PC-9 (cell line): ENCODE measurements around the gene RTF2. TPM values are rescaled to one million over a fixed set of nuclear protein-coding genes. Genes with fewer than 3 reads are reported as not detected.

Source experiments
- BruUV-seq: library from RNA; stranded (reverse); fragments of 400-500 nt; replicated peaks from 2 replicates; lab custom pipeline; 2021; lab: Mats Ljungman, UMichigan
- CTCF ChIA-PET: fragments of 300-600 bp; sonication (Branson Sonifier 250); formaldehyde crosslinking; loops from one replicate; lab custom pipeline; 2022; ENCODE audit warnings: antibody characterized with exemption; lab: Charles Lee
- POLR2A ChIA-PET: fragments of 300-600 bp; sonication (Branson Sonifier 250); formaldehyde crosslinking; loops from one replicate; lab custom pipeline; 2022; ENCODE audit warnings: antibody characterized with exemption; ENCODE audit not compliant: unreplicated experiment; lab: Charles Lee
- DNase-seq, 2 experiments: peaks; one replicate each; pipeline versions ENCODE4 v3.0.0 to v3.0.0-alpha.2; 2015 to 2022; ENCODE audit warnings: mixed read lengths in 1 of 2
- H2AFZ ChIP-seq: fragments of 200-600 bp; sonication (generic); 2 replicates; pipeline ENCODE4 v1.8.1; 2017; ENCODE audit warnings: antibody characterized with exemption
- H3F3A ChIP-seq: fragments of 200-600 bp; sonication (generic); 2 replicates; pipeline ENCODE4 v1.8.1; 2017; ENCODE audit warnings: antibody characterized with exemption, mild to moderate bottlenecking, low read depth; ENCODE audit not compliant: insufficient read depth
- H3K27ac ChIP-seq: fragments of 200-600 bp; sonication (generic); 2 replicates; pipeline ENCODE4 v1.6.1; 2016; ENCODE audit warnings: mixed run types
- H3K27me3 ChIP-seq: fragments of 200-600 bp; sonication (generic); 2 replicates; pipeline ENCODE4 v1.6.1; 2016; ENCODE audit warnings: low read depth, mixed run types; ENCODE audit not compliant: insufficient read depth
- H3K36me3 ChIP-seq: fragments of 200-600 bp; sonication (generic); 2 replicates; pipeline ENCODE4 v1.6.1; 2016; ENCODE audit warnings: low read depth, mixed run types
- H3K4me1 ChIP-seq: fragments of 200-600 bp; sonication (generic); replicated peaks from 2 replicates; pipeline ENCODE4 v1.6.1; 2016; ENCODE audit warnings: mixed run types; ENCODE audit not compliant: insufficient read depth
- H3K4me2 ChIP-seq: fragments of 200-600 bp; sonication (generic); 2 replicates; pipeline ENCODE4 v1.6.1; 2017; ENCODE audit warnings: mixed run types
- H3K4me3 ChIP-seq: fragments of 200-600 bp; sonication (generic); 2 replicates; pipeline ENCODE4 v1.6.1; 2016; ENCODE audit warnings: mixed run types
- H3K79me2 ChIP-seq: fragments of 200-600 bp; sonication (generic); 2 replicates; pipeline ENCODE4 v1.6.1; 2017; ENCODE audit warnings: low read depth, mixed run types
- H3K9me2 ChIP-seq: fragments of 200-600 bp; sonication (generic); 2 replicates; pipeline ENCODE4 v1.8.1; 2017; ENCODE audit warnings: mild to moderate bottlenecking; ENCODE audit not compliant: insufficient read depth
- H3K9me3 ChIP-seq: fragments of 200-600 bp; sonication (generic); 2 replicates; pipeline ENCODE4 v1.8.1; 2016; ENCODE audit warnings: low read depth; ENCODE audit not compliant: insufficient read depth
- H4K20me1 ChIP-seq: fragments of 200-600 bp; sonication (generic); 2 replicates; pipeline ENCODE4 v1.8.1; 2017; ENCODE audit not compliant: insufficient read depth
- CTCF ChIP-seq: fragments of 200-600 bp; sonication (generic); conservative IDR thresholded peaks from 2 replicates; pipeline ENCODE4 v1.6.1; 2017; ENCODE audit warnings: mixed run types, antibody characterized with exemption, mild to moderate bottlenecking, moderate library complexity
- EZH2 ChIP-seq: fragments of 200-600 bp; sonication (generic); IDR thresholded peaks from 2 replicates; pipeline ENCODE4 v1.8.0; 2017; ENCODE audit warnings: antibody characterized with exemption, low read depth
- intact Hi-C: fragments of 100-400 bp; cut with micrococcal nuclease; formaldehyde crosslinking; loops from one replicate; pipeline ENCODE4 v1.10.0; 2022; ENCODE audit not compliant: unreplicated experiment
- total RNA-seq: library from RNA; stranded (reverse); gene quantifications from 2 replicates; pipeline ENCODE4 v1.2.3, GENCODE V29; 2021

RTF2 gene
- total RNA-seq, 1 experiment from 2014 or later, result 108 TPM

- H3K79me2 ChIP-seq, result no peaks in the 10 kb centered on the region
- intact Hi-C loops, result no loop called here
Observed at GRCh38 chr20:56426926-56427325, 41.5 kb upstream of the RTF2 start.

GRCh38 chr20:56427797-56428196, 40.6 kb upstream of the RTF2 start:
- H3K4me3 ChIP-seq, result no peak overlapping the region
- ChIA-PET POLR2A (no interaction called here), CTCF (no interaction called here)
- H3K36me3 ChIP-seq, result no peaks in the 10 kb centered on the region
- intact Hi-C loops, result no loop called here
- H3K79me2 ChIP-seq, result no peaks in the 10 kb centered on the region
- no peak overlapping the region for H2AFZ ChIP-seq
- H4K20me1 ChIP-seq, result no peaks in the 10 kb centered on the region
- no peaks in the 10 kb centered on the region for H3K9me3 ChIP-seq
- H3K27ac ChIP-seq, result no peak overlapping the region
- no peaks in the 10 kb centered on the region for H3K9me2 ChIP-seq
- no peak for DNase-seq
- H3K4me2 ChIP-seq, result no peak overlapping the region
- H3K4me1 ChIP-seq, result peaks cover 15% of the 10 kb centered on the region
- TF ChIP-seq CTCF (no peak), EZH2 (no peak)
- H3F3A ChIP-seq, result peaks cover 2% of the 10 kb centered on the region; the same call in 1 of the 2 replicates
- no TSS peak for BruUV-seq
- H3K27me3 ChIP-seq, result no peaks in the 10 kb centered on the region

More at GRCh38 chr20:56426926-56427325, 41.5 kb upstream of the RTF2 start:
- Histone ChIP-seq H3K27ac (no peak overlapping the region), H3K27me3 (no peaks in the 10 kb centered on the region), H3K4me2 (no peak overlapping the region), H2AFZ (no peak overlapping the region), H3K9me2 (no peaks in the 10 kb centered on the region), H3K4me1 (peaks cover 24% of the 10 kb centered on the region), H3K4me3 (no peak overlapping the region), H3K36me3 (no peaks in the 10 kb centered on the region), H3K9me3 (no peaks in the 10 kb centered on the region), H4K20me1 (no peaks in the 10 kb centered on the region), H3F3A (peaks cover 11% of the 10 kb centered on the region; the same call in 1 of the 2 replicates)
- ChIA-PET CTCF (no interaction called here), POLR2A (no interaction called here)
- no TSS peak for BruUV-seq
- TF ChIP-seq CTCF (no peak), EZH2 (no peak)
- no peak for DNase-seq

GRCh38 chr20:56428410-56428809, 40.0 kb upstream of the RTF2 start:
- BruUV-seq, result no TSS peak
- ChIA-PET CTCF (no interaction called here), POLR2A (no interaction called here)

More at GRCh38 chr20:56428410-56428809, 40.0 kb upstream of the RTF2 start:
- no peak for TF ChIP-seq CTCF
- Histone ChIP-seq H3K9me3 (no peaks in the 10 kb centered on the region), H3K4me3 (no peak overlapping the region), H3F3A (no peaks in the 10 kb centered on the region), H3K27ac (no peak overlapping the region), H3K4me2 (no peak overlapping the region), H3K4me1 (peaks cover 9% of the 10 kb centered on the region; the same call in 1 of the 2 replicates), H3K27me3 (no peaks in the 10 kb centered on the region), H3K79me2 (no peaks in the 10 kb centered on the region), H3K9me2 (no peaks in the 10 kb centered on the region), H3K36me3 (no peaks in the 10 kb centered on the region), H2AFZ (no peak overlapping the region), H4K20me1 (no peaks in the 10 kb centered on the region)
- intact Hi-C loops, result no loop called here
- DNase-seq, result no peak
